HG03378 (cell line): ENCODE measurements around the gene PTCH1.

Source experiments
- ATAC-seq: cut with Tn5 transposase; IDR thresholded peaks from one replicate; pipeline ENCODE4 v1.9.1; 2021; ENCODE audit warnings: mild to moderate bottlenecking, moderate library complexity; ENCODE audit not compliant: unreplicated experiment

PTCH1 gene

GRCh38 chr9:95516734-95517558, at the start of gene PTCH1:
Gene PTCH1 (minus strand): TSS chr9:95516971.
- ATAC-seq: no peak

GRCh38 chr9:95565982-95566381, 49.2 kb upstream of the PTCH1 start:
- no peak for ATAC-seq

- ATAC-seq: no peak
These were observed 45.1 kb upstream of the PTCH1 start for GRCh38 chr9:95561913-95562312.

- no peak for ATAC-seq
These were observed 40.4 kb upstream of the PTCH1 start for GRCh38 chr9:95557142-95557541.

- no peak for ATAC-seq
These were observed 39.8 kb upstream of the PTCH1 start for GRCh38 chr9:95556521-95556920.

GRCh38 chr9:95552814-95553546, 36.2 kb upstream of the PTCH1 start:
- ATAC-seq: no peak

GRCh38 chr9:95552255-95552654, 35.5 kb upstream of the PTCH1 start:
- no peak for ATAC-seq

GRCh38 chr9:95551406-95551805, 34.6 kb upstream of the PTCH1 start:
- no peak for ATAC-seq

GRCh38 chr9:95545831-95546567, 29.2 kb upstream of the PTCH1 start:
- no peak for ATAC-seq

- ATAC-seq: no peak
These were observed 17.4 kb upstream of the PTCH1 start for GRCh38 chr9:95533996-95534680.

GRCh38 chr9:95529910-95530309, 13.1 kb upstream of the PTCH1 start:
- no peak for ATAC-seq

GRCh38 chr9:95528908-95529502, 12.2 kb upstream of the PTCH1 start:
- no peak for ATAC-seq

- no peak for ATAC-seq
These were observed 6.2 kb upstream of the PTCH1 start for GRCh38 chr9:95522871-95523370.

GRCh38 chr9:95521699-95522098, 4.9 kb upstream of the PTCH1 start:
- no peak for ATAC-seq

- no peak for ATAC-seq
These were observed 1.0 kb upstream of the PTCH1 start for GRCh38 chr9:95517559-95518425.

GRCh38 chr9:95516221-95516733, 494 bp downstream of the PTCH1 start:
- ATAC-seq: no peak

- ATAC-seq: no peak
These were observed 1.3 kb downstream of the PTCH1 start for GRCh38 chr9:95515272-95516113.

- no peak for ATAC-seq
These were observed 2.4 kb downstream of the PTCH1 start for GRCh38 chr9:95514342-95514741.
